ENCODE results near the gene GRID2.
"Not testable (repeated sequence)": the region's sequence is repeated elsewhere in the genome, so short reads cannot be mapped to it uniquely, and the experiment has no call there.

Gene GRID2

GRCh38 chr4:92303621-92304027, at the start of gene GRID2:
Gene GRID2, plus strand, starts transcription at chr4:92303966.
- DNase-seq (ENCODE audit: low read depth in 2 of 2) = no peak

- DNase-seq (ENCODE audit: low read depth in 2 of 2) = no peak
Measured at GRCh38 chr4:92253986-92254671, 49.6 kb upstream of the GRID2 start.

- no peak for DNase-seq (ENCODE audit: low read depth in 2 of 2)
Measured at GRCh38 chr4:92254767-92255442, 48.9 kb upstream of the GRID2 start.

GRCh38 chr4:92255920-92256244, 47.9 kb upstream of the GRID2 start:
- no peak for DNase-seq (ENCODE audit: low read depth in 2 of 2)

GRCh38 chr4:92257931-92258857, 45.6 kb upstream of the GRID2 start:
- no peak for DNase-seq (ENCODE audit: low read depth in 2 of 2)

- no peak for DNase-seq (ENCODE audit: low read depth in 2 of 2)
Measured at GRCh38 chr4:92261256-92261655, 42.5 kb upstream of the GRID2 start.

- no peak for DNase-seq (ENCODE audit: low read depth in 2 of 2)
Measured at GRCh38 chr4:92262371-92262770, 41.4 kb upstream of the GRID2 start.

- DNase-seq (ENCODE audit: low read depth in 2 of 2) = no peak
Measured at GRCh38 chr4:92263010-92263409, 40.8 kb upstream of the GRID2 start.

- DNase-seq (ENCODE audit: low read depth in 2 of 2) = no peak
Measured at GRCh38 chr4:92263575-92263974, 40.2 kb upstream of the GRID2 start.

GRCh38 chr4:92264163-92264562, 39.6 kb upstream of the GRID2 start:
- no peak for DNase-seq (ENCODE audit: low read depth in 2 of 2)

GRCh38 chr4:92265021-92265420, 38.7 kb upstream of the GRID2 start:
- no peak for DNase-seq (ENCODE audit: low read depth in 2 of 2)

GRCh38 chr4:92265798-92266197, 38.0 kb upstream of the GRID2 start:
- DNase-seq (ENCODE audit: low read depth in 2 of 2) = no peak

GRCh38 chr4:92266521-92266920, 37.2 kb upstream of the GRID2 start:
- DNase-seq (ENCODE audit: low read depth in 2 of 2) = no peak

GRCh38 chr4:92268642-92269041, 35.1 kb upstream of the GRID2 start:
- DNase-seq (ENCODE audit: low read depth in 2 of 2) = no peak

- DNase-seq (ENCODE audit: low read depth in 2 of 2) = no peak
Measured at GRCh38 chr4:92270908-92271307, 32.9 kb upstream of the GRID2 start.

- DNase-seq (ENCODE audit: low read depth in 2 of 2) = not testable (repeated sequence)
Measured at GRCh38 chr4:92271551-92271950, 32.2 kb upstream of the GRID2 start.

- DNase-seq (ENCODE audit: low read depth in 2 of 2) = not testable (repeated sequence)
Measured at GRCh38 chr4:92277057-92277881, 26.5 kb upstream of the GRID2 start.

- DNase-seq (ENCODE audit: low read depth in 2 of 2) = no peak
Measured at GRCh38 chr4:92279296-92279695, 24.5 kb upstream of the GRID2 start.

GRCh38 chr4:92299152-92299551, 4.6 kb upstream of the GRID2 start:
- DNase-seq (ENCODE audit: low read depth in 2 of 2) = no peak

GRCh38 chr4:92304121-92304520, 355 bp downstream of the GRID2 start:
- no peak for DNase-seq (ENCODE audit: low read depth in 2 of 2)

- no peak for DNase-seq (ENCODE audit: low read depth in 2 of 2)
Measured at GRCh38 chr4:92304606-92305005, 840 bp downstream of the GRID2 start.
